Fibroblast of lung (primary cell): ENCODE data around the gene PDE4B.

Source experiments
- CTCF ChIP-seq, 2 donors: IDR thresholded peaks in 1 of 2; conservative IDR thresholded peaks in 1 of 2; 1 replicate in 1 of 2; 2 replicates in 1 of 2; pipeline ENCODE4 v1.5.1; 2011 to 2012; ENCODE audit warnings: low read length in 2 of 2, control low read depth in 1 of 2, inconsistent platforms in 1 of 2, low read depth in 1 of 2, mild to moderate bottlenecking in 1 of 2
- EZH2 ChIP-seq: IDR thresholded peaks from 2 replicates; pipeline ENCODE4 v1.5.1; 2012; ENCODE audit warnings: low read length, control low read depth, mild to moderate bottlenecking; ENCODE audit errors: missing control alignments

GRCh38 chr1:65844821-65845534, 52.3 kb downstream of the PDE4B start:
- no peak for TF ChIP-seq CTCF (conservative IDR thresholded peaks at IDR 0.05 in 1 of 2, IDR thresholded peaks at IDR 0.05 in 1 of 2; ENCODE audit: low read depth in 1 of 2, low read length in 2 of 2)
- no peak for TF ChIP-seq EZH2
